Forelimb muscle (tissue), 1 donor: ENCODE results near the gene MSS51. TPM values are rescaled to one million over a fixed set of nuclear protein-coding genes. Genes with fewer than 3 reads are reported as not detected.

Experiments
- polyA plus RNA-seq: library from polyadenylated mRNA; unstranded; fragments of 120-200 nt; gene quantifications from one replicate; pipeline ENCODE4 v1.2.1, GENCODE V29; 2013; ENCODE audit not compliant: insufficient read length

MSS51 gene
- polyA plus RNA-seq, 1 donor, result 62.6 TPM

Other genes with a start within 250 kb of the MSS51 start
- 19.8 TPM for gene DNAJC9, start 186.3 kb downstream of the MSS51 start, polyA plus RNA-seq
- 67.4 TPM for gene MRPS16, start 180.9 kb downstream of the MSS51 start, polyA plus RNA-seq
- gene CFAP70, start 74.7 kb downstream of the MSS51 start, polyA plus RNA-seq, result 2.3 TPM
- 57.9 TPM for gene ANXA7, start 19.5 kb downstream of the MSS51 start, polyA plus RNA-seq
- 176 TPM for gene PPP3CB, start 62.5 kb upstream of the MSS51 start, polyA plus RNA-seq
- gene USP54, start 157.8 kb upstream of the MSS51 start, polyA plus RNA-seq, result 17.6 TPM
- gene MYOZ1, start 207.9 kb upstream of the MSS51 start, polyA plus RNA-seq, result 711 TPM
- gene SYNPO2L, start 222.5 kb upstream of the MSS51 start, polyA plus RNA-seq, result 260 TPM